Measurements from ENCODE around the gene FAM170B.

- TF ChIP-seq CTCF (IDR thresholded peaks at IDR 0.05) (no peak), POLR2A (IDR thresholded peaks at IDR 0.05) (no peak)
Measured at GRCh38 chr10:49176310-49177268, 42.8 kb upstream of the FAM170B start.
